COR-L47 (cell line): ENCODE data around the gene PITRM1.
"Not testable (repeated sequence)": the region's sequence is repeated elsewhere in the genome, so short reads cannot be mapped to it uniquely, and the experiment has no call there.

Source experiments
- DNase-seq: peaks from one replicate; lab custom pipeline; 2025; lab: John Stamatoyannopoulos, UW

The PITRM1 gene

DNA sequence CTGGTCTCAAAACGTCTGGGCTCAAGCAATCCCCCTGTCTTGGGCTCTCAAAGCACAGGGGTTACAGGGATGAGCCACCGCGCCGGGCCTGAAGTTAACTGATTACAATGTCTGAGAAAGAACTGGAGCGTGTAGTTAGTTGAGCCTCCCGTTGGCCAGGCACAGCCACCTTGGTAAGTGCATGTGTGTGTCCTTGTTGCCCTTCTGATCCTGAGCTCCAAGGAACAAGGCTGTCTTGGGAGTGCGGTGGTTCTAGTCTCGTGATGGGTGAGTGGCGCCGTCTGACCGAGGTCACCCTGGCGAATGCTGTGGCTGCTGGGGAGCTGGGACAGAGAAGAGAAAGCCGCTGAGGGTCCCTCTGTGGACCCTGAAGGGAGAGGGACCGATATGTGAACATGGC, 50.5 kb downstream of the PITRM1 start:
- DNase-seq: no peak

- DNase-seq: no peak
Observed at GRCh38 chr10:3119796-3120459, 52.7 kb downstream of the PITRM1 start.

- no peak for DNase-seq
Observed at GRCh38 chr10:3118641-3119091, 53.9 kb downstream of the PITRM1 start.

DNA sequence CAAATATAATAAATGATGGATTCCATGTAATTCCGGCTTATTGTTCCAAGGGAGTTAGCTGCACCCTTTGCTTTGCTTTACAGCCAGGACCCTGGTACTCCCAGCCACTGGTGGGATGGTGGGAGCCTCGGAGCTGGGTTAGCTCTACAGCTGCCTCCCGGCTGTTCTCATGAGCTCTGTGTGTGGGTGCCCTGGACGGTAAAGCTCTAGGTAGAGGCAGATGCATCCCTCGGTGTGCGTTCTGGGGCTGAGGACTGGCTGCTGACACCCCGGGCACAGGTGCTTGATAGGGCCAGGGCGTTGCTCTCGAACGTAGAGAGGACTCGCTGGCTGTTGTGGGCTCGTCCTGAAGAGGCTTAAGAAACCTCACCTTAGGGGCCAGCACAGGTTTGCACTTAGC, 55.1 kb downstream of the PITRM1 start:
- DNase-seq: no peak

DNA sequence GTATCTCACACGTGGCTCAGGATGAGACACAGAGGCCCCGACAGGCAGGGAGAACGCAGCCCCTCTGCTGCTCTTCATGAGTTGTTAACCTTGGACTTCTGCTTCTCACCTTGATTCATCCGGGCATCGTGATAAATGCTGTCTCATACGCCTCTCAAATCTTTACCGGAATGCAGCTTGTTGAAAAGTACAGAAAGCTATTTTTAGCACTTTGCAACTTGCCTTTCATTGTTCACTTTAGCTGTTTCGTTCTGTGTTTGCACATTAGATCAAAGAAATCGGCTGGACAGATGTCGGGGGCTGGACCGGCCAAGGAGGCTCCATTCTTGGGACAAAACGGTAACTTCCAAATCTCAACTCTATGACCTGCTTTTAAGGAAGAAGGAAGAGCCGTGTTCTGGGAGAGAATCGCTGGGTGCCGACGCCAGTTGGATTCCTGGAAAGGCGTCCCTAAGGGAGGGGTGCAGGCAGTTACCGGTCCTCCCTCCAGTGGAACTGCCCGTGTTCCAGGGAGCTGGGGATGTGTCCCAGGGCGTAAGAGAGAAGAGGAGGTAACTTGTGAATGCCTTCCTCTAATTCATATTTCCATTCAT, 56.0 kb downstream of the PITRM1 start:
- DNase-seq: no peak

DNA sequence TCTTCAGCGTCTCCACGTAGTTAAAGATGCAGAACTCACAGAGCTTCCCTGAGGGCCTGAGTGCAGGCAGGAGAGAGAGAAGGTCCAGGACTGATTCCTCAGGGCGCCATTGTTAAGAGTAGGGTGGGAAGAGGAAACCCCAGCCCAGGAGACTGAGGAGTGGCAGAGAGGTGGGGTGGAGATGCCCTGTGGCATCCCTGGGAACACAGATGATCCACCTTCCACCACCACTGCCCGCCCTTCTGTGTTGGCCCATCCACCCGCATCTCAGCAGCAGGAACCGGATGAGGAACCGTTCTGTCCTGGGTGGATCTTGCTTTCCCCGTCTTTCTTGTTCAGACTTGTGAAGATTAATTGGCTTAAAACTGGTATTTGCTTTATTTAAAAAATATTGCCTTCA, 56.9 kb downstream of the PITRM1 start:
- DNase-seq: no peak

DNA sequence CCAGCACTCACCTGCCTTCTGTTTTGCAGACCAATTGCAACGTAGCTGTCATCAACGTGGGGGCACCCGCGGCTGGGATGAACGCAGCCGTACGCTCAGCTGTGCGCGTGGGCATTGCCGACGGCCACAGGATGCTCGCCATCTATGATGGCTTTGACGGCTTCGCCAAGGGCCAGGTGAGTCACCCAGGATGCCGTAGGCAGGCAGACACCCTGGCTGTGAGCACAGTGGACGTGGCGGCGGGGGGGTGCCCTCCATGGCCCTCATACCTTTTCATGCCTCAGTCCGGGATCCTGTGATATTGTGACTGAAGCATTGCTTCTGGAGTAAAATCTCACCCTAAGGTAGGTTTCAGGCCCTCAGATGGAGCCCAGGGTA, 59.2 kb downstream of the PITRM1 start:
- DNase-seq: no peak

DNA sequence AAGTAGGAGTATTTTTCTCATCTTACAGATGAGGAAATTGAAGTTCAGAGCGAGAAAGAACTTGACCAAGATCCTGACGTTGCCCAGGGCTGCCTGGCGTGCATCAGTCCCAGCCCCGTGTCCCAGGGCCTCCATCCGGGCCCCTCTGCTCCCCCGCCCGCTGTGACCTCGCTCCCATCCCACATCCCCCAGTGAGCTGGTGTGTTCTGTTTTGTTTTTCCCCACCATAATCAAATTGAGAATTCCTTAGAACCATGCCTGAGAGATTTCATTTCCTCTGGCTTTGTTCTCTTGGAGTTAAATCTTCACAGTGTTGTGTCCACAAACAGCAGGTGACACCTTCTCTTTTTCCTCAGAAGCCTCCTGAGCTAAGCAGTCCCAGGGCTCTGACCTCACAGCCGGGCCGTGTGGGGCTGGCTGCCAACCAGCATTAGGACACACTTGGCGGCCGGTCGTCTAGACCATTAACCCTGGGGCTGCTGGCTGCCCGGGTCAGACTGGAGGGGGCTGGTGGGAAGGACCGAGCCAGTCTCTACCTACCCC, 60.9 kb downstream of the PITRM1 start:
- no peak for DNase-seq

DNA sequence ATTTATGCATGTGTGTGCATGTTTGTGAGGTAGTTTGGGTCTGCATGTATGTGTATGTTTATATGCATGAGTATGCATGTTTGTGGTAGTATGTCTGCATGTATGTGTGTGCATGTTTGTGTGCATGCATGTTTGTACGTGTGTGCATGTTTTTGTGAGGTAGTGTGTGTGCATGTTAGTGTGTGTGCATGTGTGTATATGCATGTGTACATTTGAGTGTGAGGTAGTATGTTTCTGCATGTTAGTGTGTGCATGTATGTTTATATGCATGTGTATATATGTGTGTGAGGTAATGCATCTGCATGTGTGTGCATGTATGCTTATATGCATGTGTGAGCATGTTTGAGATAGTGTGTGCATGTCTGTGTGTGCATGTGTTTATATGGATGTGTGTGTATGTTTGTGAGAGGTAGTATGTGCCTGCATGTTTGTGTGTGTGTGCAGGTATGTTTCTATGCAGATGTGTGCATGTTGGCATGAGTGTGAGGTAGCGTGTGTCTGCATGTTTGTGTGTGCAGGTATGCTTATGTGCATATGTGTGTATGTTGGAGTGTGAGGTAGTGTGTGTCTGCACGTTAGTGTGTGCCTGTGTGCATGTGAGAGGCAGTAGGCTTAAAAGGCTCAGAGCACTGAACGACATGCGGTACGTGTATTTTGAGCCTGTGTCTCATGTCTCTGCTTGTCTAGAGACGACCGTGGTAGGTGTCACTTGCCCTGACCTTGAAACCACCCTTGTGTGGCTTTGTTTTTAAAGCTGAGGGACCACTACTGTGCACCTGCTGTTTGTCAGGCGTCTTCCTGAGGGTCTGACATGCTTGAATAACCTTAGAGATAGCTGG, 61.6 kb downstream of the PITRM1 start:
- DNase-seq: no peak

- no peak for DNase-seq
Observed at GRCh38 chr10:3109633-3110032, 62.9 kb downstream of the PITRM1 start.

DNA sequence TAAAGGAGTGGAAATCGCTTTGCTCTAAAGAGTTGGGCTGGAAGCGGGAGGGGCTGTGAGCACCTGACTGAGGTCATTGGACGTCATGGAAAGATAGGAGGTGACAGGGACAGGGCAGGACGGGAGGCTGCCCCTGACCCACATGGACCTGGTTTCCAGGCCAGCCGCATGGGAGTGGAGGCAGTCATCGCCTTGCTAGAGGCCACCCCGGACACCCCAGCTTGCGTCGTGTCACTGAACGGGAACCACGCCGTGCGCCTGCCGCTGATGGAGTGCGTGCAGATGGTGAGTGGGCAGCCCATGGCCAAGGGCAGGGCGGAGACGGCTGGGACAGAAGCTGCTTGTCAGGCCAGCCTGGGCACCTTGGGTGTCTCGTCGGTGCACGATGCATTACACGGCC, 63.4 kb downstream of the PITRM1 start:
- no peak for DNase-seq

- no peak for DNase-seq
Observed at GRCh38 chr10:3108575-3109105, 63.9 kb downstream of the PITRM1 start.

DNA sequence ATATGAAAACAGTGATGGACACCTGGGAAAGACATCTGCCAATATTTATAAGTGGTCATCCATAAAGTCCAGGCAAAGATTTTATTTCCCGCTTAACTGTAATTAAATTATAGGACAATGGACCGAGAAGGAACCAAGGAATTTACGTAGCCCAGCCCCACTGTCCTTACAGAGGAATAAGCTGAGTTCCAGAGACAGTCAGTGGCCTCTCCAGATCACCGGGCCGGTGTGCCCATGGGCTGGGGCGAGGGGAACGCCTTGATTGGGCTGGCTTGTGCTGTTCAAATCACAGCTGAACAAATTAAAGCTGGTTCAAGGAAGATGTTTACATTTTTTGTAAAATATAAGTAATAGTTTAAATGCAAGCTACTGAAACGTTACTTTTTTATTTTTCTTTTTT, 64.5 kb downstream of the PITRM1 start:
- no peak for DNase-seq

GRCh38 chr10:3107426-3107961, 65.1 kb downstream of the PITRM1 start:
- DNase-seq: no peak

DNA sequence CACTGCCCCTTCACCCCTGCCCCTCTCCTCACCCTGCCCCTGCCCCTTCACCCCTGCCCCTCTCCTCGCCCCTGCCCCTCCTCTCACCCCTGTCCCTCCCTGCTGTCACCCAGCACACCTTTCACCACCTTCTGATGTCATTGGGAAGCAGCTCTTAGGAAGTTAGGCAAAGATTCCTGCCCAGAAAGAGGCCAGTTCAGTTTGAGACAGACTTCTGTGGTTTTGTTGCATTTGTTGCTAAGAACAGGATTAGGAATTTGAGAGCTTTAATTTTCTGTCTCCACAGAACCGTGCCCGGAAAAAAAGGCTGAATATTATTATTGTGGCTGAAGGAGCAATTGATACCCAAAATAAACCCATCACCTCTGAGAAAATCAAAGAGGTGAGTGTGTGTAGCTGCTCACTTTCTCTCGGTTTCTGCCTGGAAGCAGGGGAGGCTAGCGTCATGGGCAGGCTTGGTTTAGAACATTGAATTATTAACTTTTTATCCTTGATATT, 65.6 kb downstream of the PITRM1 start:
- DNase-seq: no peak

- DNase-seq: not testable (repeated sequence)
Observed at GRCh38 chr10:3106328-3106727, 66.3 kb downstream of the PITRM1 start.

DNA sequence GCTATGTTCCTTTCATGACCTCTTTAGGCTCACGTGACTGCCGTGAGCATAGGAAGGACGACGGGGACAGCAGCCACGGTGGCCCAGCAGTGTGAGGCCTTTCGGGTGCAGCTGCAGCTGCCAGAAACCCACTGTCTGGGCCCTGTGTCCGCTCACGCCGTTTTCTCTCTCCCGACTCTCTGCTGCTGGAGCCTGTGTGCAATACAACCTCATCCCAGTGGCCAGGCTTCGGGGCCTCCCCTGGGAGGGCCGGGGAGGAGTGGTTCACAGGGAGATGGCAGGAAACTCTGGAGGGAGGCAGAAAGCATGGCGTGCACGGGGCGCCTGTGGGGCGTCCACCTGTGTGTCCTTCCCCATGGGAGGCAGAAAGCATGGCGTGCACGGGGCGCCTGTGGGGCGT, 66.7 kb downstream of the PITRM1 start:
- DNase-seq: no peak

DNA sequence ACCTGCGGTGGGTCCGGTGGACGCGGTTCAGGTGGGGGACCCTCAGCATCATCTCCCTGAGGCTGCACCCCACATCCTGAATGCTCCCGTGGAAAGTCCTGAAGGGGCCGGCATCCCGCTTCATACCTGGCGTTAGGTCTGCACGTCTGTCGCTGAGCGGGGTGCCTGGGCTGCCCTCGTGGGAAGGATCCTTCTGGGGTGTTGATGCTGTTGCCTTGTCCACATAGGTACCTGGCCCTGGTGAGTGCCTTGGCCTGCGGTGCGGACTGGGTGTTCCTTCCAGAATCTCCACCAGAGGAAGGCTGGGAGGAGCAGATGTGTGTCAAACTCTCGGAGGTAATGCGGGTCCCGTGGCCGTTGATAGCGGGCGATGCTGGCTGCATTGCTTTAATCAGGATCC, 67.4 kb downstream of the PITRM1 start:
- no peak for DNase-seq

DNA sequence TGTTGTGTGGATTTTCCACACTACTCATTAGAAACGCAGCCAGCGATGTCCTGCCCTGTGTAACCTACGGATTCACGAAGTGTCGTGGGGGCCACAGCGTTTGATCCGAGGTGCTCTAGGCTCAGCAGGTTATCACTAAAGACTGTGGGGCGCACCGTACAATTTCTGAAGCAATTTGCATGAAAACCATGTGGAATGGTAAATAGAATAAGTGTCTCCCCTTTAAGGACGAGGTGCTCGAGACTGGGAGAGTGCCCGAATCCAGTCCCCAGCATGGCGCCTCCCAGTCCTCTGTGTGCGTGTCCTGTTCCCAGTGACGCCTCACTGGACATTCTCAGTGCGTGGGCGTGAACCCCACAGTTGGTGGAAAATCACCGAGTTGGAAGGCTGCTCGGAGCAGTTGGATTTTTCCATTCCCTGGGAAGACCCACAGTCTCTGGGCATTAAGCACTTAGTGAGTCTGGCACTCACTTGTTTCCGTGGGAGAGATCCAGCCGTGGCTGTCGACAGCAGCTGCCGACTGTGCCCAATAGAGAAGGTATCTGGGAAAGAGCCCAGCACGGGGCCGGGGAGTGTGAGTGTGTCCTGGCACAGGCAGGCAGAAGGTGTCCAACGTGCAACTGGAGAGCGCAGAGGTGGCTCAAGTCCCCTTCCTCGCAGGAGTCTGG, 68.2 kb downstream of the PITRM1 start:
- DNase-seq: no peak

GRCh38 chr10:3103646-3104045, 68.9 kb downstream of the PITRM1 start:
- no peak for DNase-seq

- DNase-seq: peak; percentile 22
Observed at GRCh38 chr10:3102720-3103427, 69.7 kb downstream of the PITRM1 start.
